ENCODE data around the gene TIMM22. TPM values are rescaled to one million over a fixed set of nuclear protein-coding genes. Genes with fewer than 3 reads are reported as not detected.

Gene TIMM22
- total and polyA plus RNA-seq, 2 of the 13 experiments (the other 11 are each of a cell fraction or from before 2014, with no cell fraction given) = 6.2 to 15.5 TPM

- TF ChIP-seq GRHL1 (CRISPR knock-in tag; conservative IDR thresholded peaks at IDR 0.05) = no peak
- TF ChIP-seq ZNF572 (CRISPR knock-in tag; IDR thresholded peaks at IDR 0.05) = 0 out of 2 replicates have a peak, but pooled peaks have one; percentile 24
- TF ChIP-seq ZNF280D (CRISPR knock-in tag; IDR thresholded peaks at IDR 0.05) = no peak
- TF ChIP-seq ZNF780A (CRISPR knock-in tag; IDR thresholded peaks at IDR 0.05) = no peak
- TF ChIP-seq ELF4 (CRISPR knock-in tag; IDR thresholded peaks at IDR 0.05; ENCODE audit: borderline replicate concordance) = 0 out of 2 replicates have a peak, but pooled peaks have one; percentile 13
- TF ChIP-seq MTA1 (CRISPR knock-in tag; IDR thresholded peaks at IDR 0.05; ENCODE audit: borderline replicate concordance) = 0 out of 2 replicates have a peak, but pooled peaks have one; percentile 13
- no peak for TF ChIP-seq AGO2 (optimal IDR thresholded peaks at IDR 0.05; ENCODE audit: low read depth, low read length)
- TF ChIP-seq ZBTB7A (CRISPR knock-in tag; IDR thresholded peaks at IDR 0.05) = no peak
- TF ChIP-seq ZNF570 (CRISPR knock-in tag; IDR thresholded peaks at IDR 0.05; ENCODE audit: borderline replicate concordance) = no peak
- TF ChIP-seq, protein P1, sequence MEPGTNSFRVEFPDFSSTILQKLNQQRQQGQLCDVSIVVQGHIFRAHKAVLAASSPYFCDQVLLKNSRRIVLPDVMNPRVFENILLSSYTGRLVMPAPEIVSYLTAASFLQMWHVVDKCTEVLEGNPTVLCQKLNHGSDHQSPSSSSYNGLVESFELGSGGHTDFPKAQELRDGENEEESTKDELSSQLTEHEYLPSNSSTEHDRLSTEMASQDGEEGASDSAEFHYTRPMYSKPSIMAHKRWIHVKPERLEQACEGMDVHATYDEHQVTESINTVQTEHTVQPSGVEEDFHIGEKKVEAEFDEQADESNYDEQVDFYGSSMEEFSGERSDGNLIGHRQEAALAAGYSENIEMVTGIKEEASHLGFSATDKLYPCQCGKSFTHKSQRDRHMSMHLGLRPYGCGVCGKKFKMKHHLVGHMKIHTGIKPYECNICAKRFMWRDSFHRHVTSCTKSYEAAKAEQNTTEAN (CRISPR knock-in tag; conservative IDR thresholded peaks at IDR 0.05) = no peak
- TF ChIP-seq, protein P2, sequence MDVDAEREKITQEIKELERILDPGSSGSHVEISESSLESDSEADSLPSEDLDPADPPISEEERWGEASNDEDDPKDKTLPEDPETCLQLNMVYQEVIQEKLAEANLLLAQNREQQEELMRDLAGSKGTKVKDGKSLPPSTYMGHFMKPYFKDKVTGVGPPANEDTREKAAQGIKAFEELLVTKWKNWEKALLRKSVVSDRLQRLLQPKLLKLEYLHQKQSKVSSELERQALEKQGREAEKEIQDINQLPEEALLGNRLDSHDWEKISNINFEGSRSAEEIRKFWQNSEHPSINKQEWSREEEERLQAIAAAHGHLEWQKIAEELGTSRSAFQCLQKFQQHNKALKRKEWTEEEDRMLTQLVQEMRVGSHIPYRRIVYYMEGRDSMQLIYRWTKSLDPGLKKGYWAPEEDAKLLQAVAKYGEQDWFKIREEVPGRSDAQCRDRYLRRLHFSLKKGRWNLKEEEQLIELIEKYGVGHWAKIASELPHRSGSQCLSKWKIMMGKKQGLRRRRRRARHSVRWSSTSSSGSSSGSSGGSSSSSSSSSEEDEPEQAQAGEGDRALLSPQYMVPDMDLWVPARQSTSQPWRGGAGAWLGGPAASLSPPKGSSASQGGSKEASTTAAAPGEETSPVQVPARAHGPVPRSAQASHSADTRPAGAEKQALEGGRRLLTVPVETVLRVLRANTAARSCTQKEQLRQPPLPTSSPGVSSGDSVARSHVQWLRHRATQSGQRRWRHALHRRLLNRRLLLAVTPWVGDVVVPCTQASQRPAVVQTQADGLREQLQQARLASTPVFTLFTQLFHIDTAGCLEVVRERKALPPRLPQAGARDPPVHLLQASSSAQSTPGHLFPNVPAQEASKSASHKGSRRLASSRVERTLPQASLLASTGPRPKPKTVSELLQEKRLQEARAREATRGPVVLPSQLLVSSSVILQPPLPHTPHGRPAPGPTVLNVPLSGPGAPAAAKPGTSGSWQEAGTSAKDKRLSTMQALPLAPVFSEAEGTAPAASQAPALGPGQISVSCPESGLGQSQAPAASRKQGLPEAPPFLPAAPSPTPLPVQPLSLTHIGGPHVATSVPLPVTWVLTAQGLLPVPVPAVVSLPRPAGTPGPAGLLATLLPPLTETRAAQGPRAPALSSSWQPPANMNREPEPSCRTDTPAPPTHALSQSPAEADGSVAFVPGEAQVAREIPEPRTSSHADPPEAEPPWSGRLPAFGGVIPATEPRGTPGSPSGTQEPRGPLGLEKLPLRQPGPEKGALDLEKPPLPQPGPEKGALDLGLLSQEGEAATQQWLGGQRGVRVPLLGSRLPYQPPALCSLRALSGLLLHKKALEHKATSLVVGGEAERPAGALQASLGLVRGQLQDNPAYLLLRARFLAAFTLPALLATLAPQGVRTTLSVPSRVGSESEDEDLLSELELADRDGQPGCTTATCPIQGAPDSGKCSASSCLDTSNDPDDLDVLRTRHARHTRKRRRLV (CRISPR knock-in tag; IDR thresholded peaks at IDR 0.05) = no peak
- no peak for TF ChIP-seq ARNT (IDR thresholded peaks at IDR 0.05)
- no peak for TF ChIP-seq ZNF703 (CRISPR knock-in tag; IDR thresholded peaks at IDR 0.05; ENCODE audit: borderline replicate concordance)
Measured at GRCh38 chr17:979539-980405, 17.2 kb upstream of the TIMM22 start, which contains the start of gene NXN (continued).
